ENCODE data around the gene SNX33. TPM values are rescaled to one million over a fixed set of nuclear protein-coding genes. Genes with fewer than 3 reads are reported as not detected.

SNX33 gene
- total RNA-seq, 1 experiment from 2014 or later: 16.8 TPM

Other genes with a start within 250 kb of the SNX33 start
- gene SIN3A, start 196.2 kb upstream of the SNX33 start, total RNA-seq (2014; rRNA removed): 24.9 and 27.8 TPM in 2 replicates
- 9.1 and 15.7 TPM in 2 replicates for gene PTPN9, start 68.6 kb upstream of the SNX33 start, total RNA-seq (2014; rRNA removed)
- 7.9 and 13.5 TPM in 2 replicates for gene SNUPN, start 22.2 kb upstream of the SNX33 start, total RNA-seq (2014; rRNA removed)
- gene IMP3, start 7.7 kb upstream of the SNX33 start, total RNA-seq (2014; rRNA removed): 92.6 and 95.4 TPM in 2 replicates
- gene CSPG4, start 64.9 kb downstream of the SNX33 start, total RNA-seq (2014; rRNA removed): 2.0 and 2.9 TPM in 2 replicates
- 18.5 and 20.3 TPM in 2 replicates for gene UBE2Q2, start 195.5 kb downstream of the SNX33 start, total RNA-seq (2014; rRNA removed)

All from PC-3 (cell line).